Left colon (tissue), 2 donors: ENCODE results near the gene FOXC1. TPM values are rescaled to one million over a fixed set of nuclear protein-coding genes. Genes with fewer than 3 reads are reported as not detected.

Experiments
- ATAC-seq: fragments of 200-7000 bp; cut with Tn5 transposase; one replicate; pipeline ENCODE4 v1.9.1; 2020; ENCODE audit warnings: mild to moderate bottlenecking, moderate library complexity
- DNase-seq, 2 donors: peaks; one replicate each; pipeline ENCODE4 v3.0.0-alpha.2; 2020
- intact Hi-C, 2 donors: fragments of 100-400 bp; cut with DNase I in 1 of 2; cut with micrococcal nuclease in 1 of 2; formaldehyde crosslinking; loops; one replicate each; pipeline versions ENCODE4 v1.11.2 to v1.14.0; 2022; cut with DNase I, micrococcal nuclease
- total RNA-seq, 2 donors: library from RNA; stranded (reverse); fragmentation: NEBNext Ultra II Directional; extraction: Animal tissue kit (Norgen Biotek cat#: 25700); gene quantifications; one replicate each; pipeline ENCODE4 v1.2.1, GENCODE V29; 2021
- donor health status: DM: no; HTN: no; CAD: no.
- donor health status: DM: yes; HTN: yes; CAD: no.

The FOXC1 gene
- total RNA-seq, 2 donors from 2014 or later = 0.82 to 1.5 TPM

GRCh38 chr6:1617466-1618310, 8.0 kb downstream of the FOXC1 start:
- intact Hi-C loops = no loop called here
- DNase-seq = peak in 1 of 2 donors; percentile 6
- no peak for ATAC-seq

- DNase-seq = peak in 1 of 2 donors; percentile 10
- ATAC-seq = no peak
- intact Hi-C loops = no loop called here
Observed at GRCh38 chr6:1618311-1619097, 8.8 kb downstream of the FOXC1 start.

- DNase-seq (no peak), ATAC-seq (no peak)
- intact Hi-C loops = no loop called here
Observed at GRCh38 chr6:1619098-1619672, 9.5 kb downstream of the FOXC1 start.

- intact Hi-C loops = no loop called here
- DNase-seq (no peak), ATAC-seq (no peak)
Observed at GRCh38 chr6:1619673-1620503, 10.2 kb downstream of the FOXC1 start.

- DNase-seq (no peak), ATAC-seq (no peak)
- intact Hi-C loops = no loop called here
Observed at GRCh38 chr6:1620504-1621069, 10.9 kb downstream of the FOXC1 start.

GRCh38 chr6:1621070-1621701, 11.5 kb downstream of the FOXC1 start:
- intact Hi-C loops = no loop called here
- DNase-seq = peak in 1 of 2 donors; percentile 13
- ATAC-seq = no peak

GRCh38 chr6:1622220-1622850, 12.6 kb downstream of the FOXC1 start:
- intact Hi-C loops = no loop called here
- DNase-seq = no peak
- ATAC-seq = no peak

- DNase-seq = no peak
- ATAC-seq = no peak
- intact Hi-C loops = no loop called here
Observed at GRCh38 chr6:1622851-1623768, 13.4 kb downstream of the FOXC1 start.

GRCh38 chr6:1623769-1624057, 14.0 kb downstream of the FOXC1 start:
- intact Hi-C loops = no loop called here
- DNase-seq (no peak), ATAC-seq (no peak)

GRCh38 chr6:1624058-1624850, 14.5 kb downstream of the FOXC1 start:
- no peak for ATAC-seq

GRCh38 chr6:1624851-1625781, 15.4 kb downstream of the FOXC1 start:
- peak; percentile 24 for ATAC-seq
- intact Hi-C loops = no loop called here

More at GRCh38 chr6:1624058-1624850, 14.5 kb downstream of the FOXC1 start:
- intact Hi-C loops = no loop called here
- peak in 1 of 2 donors; percentile 15 for DNase-seq

GRCh38 chr6:1625794-1626435, 16.2 kb downstream of the FOXC1 start:
- ATAC-seq = no peak
- intact Hi-C loops = no loop called here
- DNase-seq = no peak

More at GRCh38 chr6:1624851-1625781, 15.4 kb downstream of the FOXC1 start:
- peak in 1 of 2 donors; percentile 19 for DNase-seq

GRCh38 chr6:1626481-1626880, 16.8 kb downstream of the FOXC1 start:
- no peak for ATAC-seq
- intact Hi-C loops = no loop called here
- DNase-seq = no peak

- no peak for ATAC-seq
- intact Hi-C loops = no loop called here
- DNase-seq = no peak
Observed at GRCh38 chr6:1627827-1628560, 18.3 kb downstream of the FOXC1 start.
